ENCODE data around the gene PRELID2. TPM values are rescaled to one million over a fixed set of nuclear protein-coding genes. Genes with fewer than 3 reads are reported as not detected.
A peak's percentile ranks its signal among the peaks of the same experiment; 100 is the strongest.
"Not testable (repeated sequence)": the region's sequence is repeated elsewhere in the genome, so short reads cannot be mapped to it uniquely, and the experiment has no call there.

The PRELID2 gene
- total and polyA plus RNA-seq, 2 donors: 3.1 to 6.6 TPM

DNA sequence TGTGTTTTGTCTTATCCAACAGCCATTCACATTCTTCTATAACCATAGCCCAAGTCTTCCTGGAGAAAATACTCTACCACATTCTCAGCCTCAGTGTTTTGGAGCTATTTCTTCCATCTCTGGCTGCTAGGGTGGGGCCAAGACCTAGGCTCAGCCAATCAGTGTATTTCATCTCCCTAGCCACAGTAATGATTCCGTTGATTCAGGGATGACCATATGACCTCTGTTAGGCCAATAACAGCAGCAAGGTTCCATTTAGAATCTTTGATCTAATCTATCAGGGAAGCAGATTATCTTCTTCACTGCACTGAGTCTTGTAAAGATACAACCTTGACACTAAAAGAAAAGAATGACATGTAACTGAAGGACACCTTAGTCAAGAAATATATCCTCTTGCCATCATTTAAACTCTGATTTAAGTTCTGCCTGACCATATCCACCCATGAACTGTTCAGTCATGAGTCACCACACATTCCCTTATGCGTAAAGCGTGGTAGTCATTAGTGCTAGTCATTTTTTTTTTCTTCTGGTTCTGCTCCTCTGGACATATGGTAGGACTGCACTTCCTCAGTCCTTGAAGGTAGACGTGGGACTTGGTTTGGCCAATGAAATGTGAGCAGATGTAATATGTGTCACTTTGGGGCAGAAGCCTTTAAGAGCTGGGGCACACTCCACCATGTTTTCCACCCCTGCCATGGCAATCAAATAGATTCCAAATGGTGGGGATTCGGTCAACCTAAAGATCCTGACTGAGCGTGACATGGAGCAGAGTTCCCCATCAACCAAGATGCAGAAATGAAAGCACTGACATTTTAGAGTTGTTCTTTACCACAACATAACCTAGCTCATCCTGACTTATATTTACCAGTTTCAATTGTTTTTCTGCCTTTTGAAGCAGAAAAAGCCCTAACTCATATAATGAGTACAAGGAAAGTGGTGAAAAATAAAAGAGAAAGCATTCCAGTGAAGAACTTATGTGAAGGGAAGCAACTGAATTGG is 12.7 kb upstream of the PRELID2 start:
- Histone ChIP-seq H3K4me3 (ENCODE audit: low read length in 2 of 2) (no peak overlapping the region), H3K4me1 (ENCODE audit: control insufficient read depth in 2 of 2, insufficient read depth in 2 of 2, low read length in 2 of 2) (no peaks in the 10 kb centered on the region), H3K36me3 (ENCODE audit: control insufficient read depth in 2 of 2, insufficient read depth in 2 of 2, low read length in 1 of 2) (no peaks in the 10 kb centered on the region), H3K27me3 (ENCODE audit: control insufficient read depth in 2 of 2, insufficient read depth in 1 of 2, low read length in 1 of 2) (no peaks in the 10 kb centered on the region), H3K9me3 (ENCODE audit: control insufficient read depth in 2 of 2, insufficient read depth in 1 of 2, low read length in 1 of 2) (no peaks in the 10 kb centered on the region), H3K27ac (ENCODE audit: low read depth in 1 of 2, low read length in 1 of 2) (no peak overlapping the region)
- WGBS: 97% methylated on average over 6 of the region's 6 CpGs
- DNase-seq (ENCODE audit: low read depth in 6 of 9, low spot score in 9 of 9): no peak

DNA sequence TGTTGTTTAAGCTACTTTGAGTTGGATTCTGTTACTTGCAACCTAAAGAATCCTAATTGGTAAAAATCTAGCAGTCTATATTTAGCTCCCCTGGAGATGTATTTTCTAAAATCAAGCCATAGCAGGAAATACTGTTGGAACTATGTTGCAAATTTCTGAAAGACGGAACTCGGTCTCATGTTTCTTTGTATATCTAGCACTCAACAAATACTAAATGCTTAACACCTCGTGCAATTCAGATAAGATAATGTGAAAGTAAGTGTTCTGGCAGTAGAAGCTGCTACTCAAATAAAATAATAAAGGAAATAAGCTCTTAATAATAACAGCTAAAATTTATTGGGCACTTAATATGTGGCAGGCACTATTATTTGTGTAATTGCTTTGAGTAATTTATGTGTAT is 10.9 kb upstream of the PRELID2 start:
- Histone ChIP-seq H3K27ac (ENCODE audit: low read depth in 1 of 2, low read length in 1 of 2) (no peak overlapping the region), H3K9me3 (ENCODE audit: control insufficient read depth in 2 of 2, insufficient read depth in 1 of 2, low read length in 1 of 2) (no peaks in the 10 kb centered on the region), H3K27me3 (ENCODE audit: control insufficient read depth in 2 of 2, insufficient read depth in 1 of 2, low read length in 1 of 2) (no peaks in the 10 kb centered on the region), H3K36me3 (ENCODE audit: control insufficient read depth in 2 of 2, insufficient read depth in 2 of 2, low read length in 1 of 2) (no peaks in the 10 kb centered on the region), H3K4me1 (ENCODE audit: control insufficient read depth in 2 of 2, insufficient read depth in 2 of 2, low read length in 2 of 2) (no peaks in the 10 kb centered on the region), H3K4me3 (ENCODE audit: low read length in 2 of 2) (no peak overlapping the region)
- no peak for DNase-seq (ENCODE audit: low read depth in 6 of 9, low spot score in 9 of 9)
- 92% methylated on average over 3 of the region's 3 CpGs for WGBS

DNA sequence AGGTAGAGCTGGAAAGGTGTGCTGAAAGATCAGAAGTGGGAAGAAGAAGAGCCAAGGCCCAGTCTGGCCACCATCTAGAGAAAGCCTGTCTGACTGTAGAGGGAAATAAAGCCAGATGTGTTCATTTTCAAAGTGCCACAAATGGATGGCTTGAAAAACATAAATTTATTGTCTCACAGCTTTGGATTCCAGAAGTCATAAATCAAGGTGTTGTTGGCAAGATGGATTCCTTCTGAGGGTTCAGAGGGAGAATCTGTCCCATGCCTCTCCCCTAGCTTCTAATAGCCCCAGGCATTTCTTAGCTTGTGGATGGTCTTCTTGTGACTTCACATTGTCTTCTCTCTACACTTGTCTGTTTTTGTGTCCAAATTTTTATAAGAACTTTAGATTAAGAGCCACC is 6.2 kb upstream of the PRELID2 start:
- Histone ChIP-seq H3K4me1 (ENCODE audit: control insufficient read depth in 2 of 2, insufficient read depth in 2 of 2, low read length in 2 of 2) (no peaks in the 10 kb centered on the region), H3K4me3 (ENCODE audit: low read length in 2 of 2) (no peak overlapping the region), H3K36me3 (ENCODE audit: control insufficient read depth in 2 of 2, insufficient read depth in 2 of 2, low read length in 1 of 2) (no peaks in the 10 kb centered on the region), H3K27ac (ENCODE audit: low read depth in 1 of 2, low read length in 1 of 2) (no peak overlapping the region), H3K27me3 (ENCODE audit: control insufficient read depth in 2 of 2, insufficient read depth in 1 of 2, low read length in 1 of 2) (no peaks in the 10 kb centered on the region), H3K9me3 (ENCODE audit: control insufficient read depth in 2 of 2, insufficient read depth in 1 of 2, low read length in 1 of 2) (no peaks in the 10 kb centered on the region)
- no peak for DNase-seq (ENCODE audit: low read depth in 6 of 9, low spot score in 9 of 9)

DNA sequence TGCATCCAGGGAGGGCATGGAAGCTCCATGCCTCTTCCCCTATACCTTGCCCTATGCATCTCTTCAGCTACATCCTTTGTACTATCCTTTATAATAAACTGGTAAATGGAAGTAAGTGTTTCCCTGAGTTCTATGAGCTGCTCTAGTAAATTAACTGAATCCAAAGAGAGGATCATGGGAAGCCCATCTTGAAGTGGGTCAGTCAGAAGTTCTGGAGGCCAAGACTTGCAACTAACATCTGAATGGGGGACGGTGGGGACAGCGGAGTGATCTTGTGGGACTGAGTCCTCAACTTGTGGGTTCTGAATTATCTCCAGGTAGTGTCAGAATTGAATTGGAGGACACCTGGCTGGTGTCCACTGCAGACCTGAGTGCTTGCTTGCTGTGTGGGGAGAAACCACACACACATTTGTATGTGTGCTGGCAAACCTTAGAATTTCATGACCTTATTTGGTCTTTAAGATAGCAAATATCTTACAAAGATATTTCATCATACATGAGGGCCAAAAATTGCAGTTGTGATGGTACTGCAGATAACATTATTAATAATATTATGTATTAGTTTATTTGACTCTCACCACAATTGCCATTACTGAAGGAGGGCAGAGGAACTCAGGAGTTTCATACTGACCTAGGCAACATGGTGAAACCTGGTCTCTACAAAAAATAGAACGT is 5.5 kb upstream of the PRELID2 start:
- 96% methylated on average over 3 of the region's 3 CpGs for WGBS

GRCh38 chr5:145838276-145838675 is 3.1 kb upstream of the PRELID2 start:
- DNase-seq (ENCODE audit: low read depth in 6 of 9, low spot score in 9 of 9): no peak
- no peaks in the 10 kb centered on the region for H3K36me3 ChIP-seq (ENCODE audit: control insufficient read depth in 2 of 2, insufficient read depth in 2 of 2, low read length in 1 of 2)
- 95% methylated on average over 6 of the region's 6 CpGs for WGBS
- peaks cover 7 to 8% of the 10 kb centered on the region in 2 donors for H3K4me1 ChIP-seq (ENCODE audit: control insufficient read depth in 2 of 2, insufficient read depth in 2 of 2, low read length in 2 of 2)
- no peak overlapping the region for H3K4me3 ChIP-seq (ENCODE audit: low read length in 2 of 2)
- H3K27me3 ChIP-seq (ENCODE audit: control insufficient read depth in 2 of 2, insufficient read depth in 1 of 2, low read length in 1 of 2): peaks cover 0 to 10% of the 10 kb centered on the region in 2 donors
- H3K27ac ChIP-seq (ENCODE audit: low read depth in 1 of 2, low read length in 1 of 2): no peak overlapping the region
- peaks cover 0 to 1% of the 10 kb centered on the region in 2 donors for H3K9me3 ChIP-seq (ENCODE audit: control insufficient read depth in 2 of 2, insufficient read depth in 1 of 2, low read length in 1 of 2)

More for the DNA sequence above, 5.5 kb upstream of the PRELID2 start:
- Histone ChIP-seq H3K27me3 (ENCODE audit: control insufficient read depth in 2 of 2, insufficient read depth in 1 of 2, low read length in 1 of 2) (peaks cover 0 to under 1% of the 10 kb centered on the region in 2 donors), H3K4me1 (ENCODE audit: control insufficient read depth in 2 of 2, insufficient read depth in 2 of 2, low read length in 2 of 2) (peaks cover 5% of the 10 kb centered on the region in 2 donors), H3K36me3 (ENCODE audit: control insufficient read depth in 2 of 2, insufficient read depth in 2 of 2, low read length in 1 of 2) (no peaks in the 10 kb centered on the region), H3K4me3 (ENCODE audit: low read length in 2 of 2) (no peak overlapping the region), H3K27ac (ENCODE audit: low read depth in 1 of 2, low read length in 1 of 2) (no peak overlapping the region), H3K9me3 (ENCODE audit: control insufficient read depth in 2 of 2, insufficient read depth in 1 of 2, low read length in 1 of 2) (no peaks in the 10 kb centered on the region)
- DNase-seq (ENCODE audit: low read depth in 6 of 9, low spot score in 9 of 9): no peak

GRCh38 chr5:145836241-145836640 is 1.1 kb upstream of the PRELID2 start:
- peaks cover 0 to 10% of the 10 kb centered on the region in 2 donors for H3K27me3 ChIP-seq (ENCODE audit: control insufficient read depth in 2 of 2, insufficient read depth in 1 of 2, low read length in 1 of 2)
- H3K9me3 ChIP-seq (ENCODE audit: control insufficient read depth in 2 of 2, insufficient read depth in 1 of 2, low read length in 1 of 2); H3K36me3 ChIP-seq (ENCODE audit: control insufficient read depth in 2 of 2, insufficient read depth in 2 of 2, low read length in 1 of 2); H3K27ac ChIP-seq (ENCODE audit: low read depth in 1 of 2, low read length in 1 of 2); H3K4me1 ChIP-seq (ENCODE audit: control insufficient read depth in 2 of 2, insufficient read depth in 2 of 2, low read length in 2 of 2); DNase-seq (ENCODE audit: low read depth in 6 of 9, low spot score in 9 of 9); H3K4me3 ChIP-seq (ENCODE audit: low read length in 2 of 2): not testable (repeated sequence)
- 98% methylated on average over 13 of the region's 13 CpGs for WGBS

- peaks cover 7 to 10% of the 10 kb centered on the region in 2 donors for H3K4me1 ChIP-seq (ENCODE audit: control insufficient read depth in 2 of 2, insufficient read depth in 2 of 2, low read length in 2 of 2)
- H3K27me3 ChIP-seq (ENCODE audit: control insufficient read depth in 2 of 2, insufficient read depth in 1 of 2, low read length in 1 of 2): peaks cover 0 to 10% of the 10 kb centered on the region in 2 donors
- H3K27ac ChIP-seq (ENCODE audit: low read depth in 1 of 2, low read length in 1 of 2): no peak overlapping the region
- H3K4me3 ChIP-seq (ENCODE audit: low read length in 2 of 2): peak overlapping the region; percentile 43 to 48
- no peaks in the 10 kb centered on the region for H3K36me3 ChIP-seq (ENCODE audit: control insufficient read depth in 2 of 2, insufficient read depth in 2 of 2, low read length in 1 of 2)
- H3K9me3 ChIP-seq (ENCODE audit: control insufficient read depth in 2 of 2, insufficient read depth in 1 of 2, low read length in 1 of 2): peaks cover 0 to 1% of the 10 kb centered on the region in 2 donors
- 43% methylated on average over 18 of the region's 18 CpGs for WGBS
- no peak for DNase-seq (ENCODE audit: low read depth in 6 of 9, low spot score in 9 of 9)
Measured at GRCh38 chr5:145835848-145836239, 702 bp upstream of the PRELID2 start.

DNA sequence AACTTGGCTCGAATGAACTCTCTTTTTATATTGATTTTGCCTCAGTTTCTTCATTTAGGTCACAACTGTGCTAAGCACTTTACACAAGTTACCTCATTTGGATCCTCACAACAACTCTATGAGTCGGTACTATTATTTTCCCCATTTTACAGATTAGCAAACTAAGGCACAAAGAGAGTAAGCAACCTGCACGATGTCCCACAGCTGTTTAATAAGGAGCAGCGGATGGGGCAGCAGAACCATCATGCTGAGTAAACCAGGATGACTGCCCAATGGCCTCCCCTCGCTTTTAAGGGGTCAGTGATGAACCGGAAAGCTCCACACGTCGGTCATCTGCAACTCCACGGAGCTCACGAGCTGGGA is 607 bp downstream of the PRELID2 start:
- no peak overlapping the region for H3K27ac ChIP-seq (ENCODE audit: low read depth in 1 of 2, low read length in 1 of 2)
- WGBS: 30% methylated on average over 10 of the region's 10 CpGs

GRCh38 chr5:145833631-145834200 is 1.4 kb downstream of the PRELID2 start:
- Histone ChIP-seq H3K27ac (ENCODE audit: low read depth in 1 of 2, low read length in 1 of 2) (no peak overlapping the region), H3K36me3 (ENCODE audit: control insufficient read depth in 2 of 2, insufficient read depth in 2 of 2, low read length in 1 of 2) (no peaks in the 10 kb centered on the region), H3K27me3 (ENCODE audit: control insufficient read depth in 2 of 2, insufficient read depth in 1 of 2, low read length in 1 of 2) (peaks cover 0 to 10% of the 10 kb centered on the region in 2 donors), H3K9me3 (ENCODE audit: control insufficient read depth in 2 of 2, insufficient read depth in 1 of 2, low read length in 1 of 2) (peaks cover 0 to 1% of the 10 kb centered on the region in 2 donors), H3K4me1 (ENCODE audit: control insufficient read depth in 2 of 2, insufficient read depth in 2 of 2, low read length in 2 of 2) (peaks cover 7 to 10% of the 10 kb centered on the region in 2 donors), H3K4me3 (ENCODE audit: low read length in 2 of 2) (no peak overlapping the region)
- WGBS: 95% methylated on average over 10 of the region's 10 CpGs
- no peak for DNase-seq (ENCODE audit: low read depth in 6 of 9, low spot score in 9 of 9)

More for the DNA sequence above, 607 bp downstream of the PRELID2 start:
- Histone ChIP-seq H3K9me3 (ENCODE audit: control insufficient read depth in 2 of 2, insufficient read depth in 1 of 2, low read length in 1 of 2) (peaks cover 0 to 1% of the 10 kb centered on the region in 2 donors), H3K4me1 (ENCODE audit: control insufficient read depth in 2 of 2, insufficient read depth in 2 of 2, low read length in 2 of 2) (peaks cover 7 to 10% of the 10 kb centered on the region in 2 donors), H3K36me3 (ENCODE audit: control insufficient read depth in 2 of 2, insufficient read depth in 2 of 2, low read length in 1 of 2) (no peaks in the 10 kb centered on the region), H3K27me3 (ENCODE audit: control insufficient read depth in 2 of 2, insufficient read depth in 1 of 2, low read length in 1 of 2) (peaks cover 0 to 10% of the 10 kb centered on the region in 2 donors), H3K4me3 (ENCODE audit: low read length in 2 of 2) (peak overlapping the region; percentile 43 to 48)
- DNase-seq (ENCODE audit: low read depth in 6 of 9, low spot score in 9 of 9): no peak
